GM18499 (cell line): ENCODE measurements around the gene TRA2B.
"Not testable (repeated sequence)": the region's sequence is repeated elsewhere in the genome, so short reads cannot be mapped to it uniquely, and the experiment has no call there.

Source experiments
- ATAC-seq: cut with Tn5 transposase; IDR thresholded peaks from one replicate; pipeline ENCODE4 v1.9.1; 2021; ENCODE audit warnings: moderate number of reproducible peaks; ENCODE audit not compliant: insufficient read depth, unreplicated experiment

TRA2B gene

GRCh38 chr3:185929192-185930151 is 8.3 kb downstream of the TRA2B start:
- ATAC-seq: no peak

- no peak for ATAC-seq
Observed at GRCh38 chr3:185928496-185928895, 9.3 kb downstream of the TRA2B start.

GRCh38 chr3:185927501-185928200 is 10.2 kb downstream of the TRA2B start:
- ATAC-seq: no peak

GRCh38 chr3:185926445-185926844 is 11.4 kb downstream of the TRA2B start:
- ATAC-seq: no peak

- no peak for ATAC-seq
Observed at GRCh38 chr3:185925353-185925752, 12.5 kb downstream of the TRA2B start.

- ATAC-seq: no peak
Observed at GRCh38 chr3:185924375-185924774, 13.4 kb downstream of the TRA2B start.

- ATAC-seq: no peak
Observed at GRCh38 chr3:185920184-185920583, 17.6 kb downstream of the TRA2B start.

GRCh38 chr3:185916042-185916833 is 21.6 kb downstream of the TRA2B start:
- no peak for ATAC-seq

GRCh38 chr3:185915642-185916041 is 22.2 kb downstream of the TRA2B start:
- ATAC-seq: no peak

- no peak for ATAC-seq
Observed at GRCh38 chr3:185914911-185915629, 22.7 kb downstream of the TRA2B start.

- ATAC-seq: no peak
Observed at GRCh38 chr3:185912929-185913901, 24.6 kb downstream of the TRA2B start.

GRCh38 chr3:185912512-185912911 is 25.3 kb downstream of the TRA2B start:
- ATAC-seq: no peak

- ATAC-seq: not testable (repeated sequence)
Observed at GRCh38 chr3:185911076-185911448, 26.8 kb downstream of the TRA2B start.

GRCh38 chr3:185910322-185911075 is 27.3 kb downstream of the TRA2B start:
- not testable (repeated sequence) for ATAC-seq

- ATAC-seq: not testable (repeated sequence)
Observed at GRCh38 chr3:185909913-185910312, 27.9 kb downstream of the TRA2B start.

- no peak for ATAC-seq
Observed at GRCh38 chr3:185900228-185900627, 37.6 kb downstream of the TRA2B start.

- no peak for ATAC-seq
Observed at GRCh38 chr3:185896636-185897035, 41.2 kb downstream of the TRA2B start.

GRCh38 chr3:185887066-185887465 is 50.7 kb downstream of the TRA2B start:
- no peak for ATAC-seq
